ENCODE measurements around the gene BACE2. TPM values are rescaled to one million over a fixed set of nuclear protein-coding genes. Genes with fewer than 3 reads are reported as not detected.
"Not testable (repeated sequence)": the region's sequence is repeated elsewhere in the genome, so short reads cannot be mapped to it uniquely, and the experiment has no call there.

Gene BACE2
- total RNA-seq, 6 experiments from 2014 or later = 4.3 to 7.9 (median 5.4) TPM

DNA sequence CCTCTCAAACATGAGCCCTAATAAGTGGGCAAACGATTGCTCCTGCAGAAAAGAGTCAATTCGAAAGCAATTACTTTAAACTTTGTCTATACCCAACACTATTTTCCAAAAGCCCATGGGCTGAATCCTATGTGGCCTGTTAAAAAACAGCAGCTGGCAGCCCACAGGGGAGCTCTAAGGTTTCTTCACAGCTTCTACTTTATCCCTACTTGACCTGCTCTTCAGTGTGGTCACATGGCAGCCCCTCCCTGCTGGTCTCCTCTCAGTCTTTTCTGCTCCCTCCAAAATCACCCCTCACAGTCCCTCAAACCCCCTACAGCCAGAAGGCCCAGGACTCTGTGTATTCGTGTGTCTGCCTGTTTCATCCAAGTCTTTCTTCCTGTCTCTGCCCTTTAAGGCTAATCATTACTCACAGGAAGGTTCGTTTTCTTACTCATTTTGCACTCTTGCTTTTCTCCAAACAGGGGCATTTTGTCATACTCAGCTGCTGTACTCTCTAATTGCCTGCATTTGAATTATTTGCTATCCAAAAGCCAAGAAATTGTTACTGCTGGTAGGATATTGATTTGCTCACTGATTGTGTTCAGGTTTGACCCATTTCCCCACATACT, 86.2 kb downstream of the BACE2 start:
- WGBS (ENCODE audit: insufficient coverage, low coverage, low lambda C conversion rate, missing lambda C conversion rate) = 34% methylated on average over 4 of the region's 4 CpGs
- intact Hi-C loops (cut with DNase I) = no loop called here
- H3K36me3 ChIP-seq = no peaks in the 10 kb centered on the region

DNA sequence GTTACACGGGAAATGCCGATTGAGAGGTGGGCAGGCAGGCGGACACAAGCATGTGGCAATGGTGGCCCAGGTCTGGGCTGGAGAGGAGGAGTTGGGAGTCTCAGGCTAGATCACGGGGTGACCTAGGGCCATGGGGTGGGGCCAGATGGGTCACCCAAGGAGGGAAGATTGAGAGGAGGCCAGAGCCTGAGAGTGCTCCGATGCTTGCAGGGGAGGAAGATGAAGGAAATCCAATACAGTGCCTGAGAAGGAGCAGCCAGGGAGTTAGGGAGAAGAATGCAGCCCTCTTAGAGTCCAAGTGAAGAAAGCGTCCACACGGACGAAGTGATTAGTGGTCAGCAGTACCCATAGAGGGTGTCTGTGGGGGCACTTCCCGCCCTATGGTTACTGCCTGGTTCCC, 87.2 kb downstream of the BACE2 start:
- Histone ChIP-seq H3K36me3 (no peaks in the 10 kb centered on the region), H3K4me1 (no peaks in the 10 kb centered on the region), H3K27me3 (no peaks in the 10 kb centered on the region), H3K27ac (no peak overlapping the region), H3K9me3 (no peaks in the 10 kb centered on the region), H3K4me3 (no peak overlapping the region)
- ATAC-seq (no peak), DNase-seq (no peak)
- TF ChIP-seq, protein P1, sequence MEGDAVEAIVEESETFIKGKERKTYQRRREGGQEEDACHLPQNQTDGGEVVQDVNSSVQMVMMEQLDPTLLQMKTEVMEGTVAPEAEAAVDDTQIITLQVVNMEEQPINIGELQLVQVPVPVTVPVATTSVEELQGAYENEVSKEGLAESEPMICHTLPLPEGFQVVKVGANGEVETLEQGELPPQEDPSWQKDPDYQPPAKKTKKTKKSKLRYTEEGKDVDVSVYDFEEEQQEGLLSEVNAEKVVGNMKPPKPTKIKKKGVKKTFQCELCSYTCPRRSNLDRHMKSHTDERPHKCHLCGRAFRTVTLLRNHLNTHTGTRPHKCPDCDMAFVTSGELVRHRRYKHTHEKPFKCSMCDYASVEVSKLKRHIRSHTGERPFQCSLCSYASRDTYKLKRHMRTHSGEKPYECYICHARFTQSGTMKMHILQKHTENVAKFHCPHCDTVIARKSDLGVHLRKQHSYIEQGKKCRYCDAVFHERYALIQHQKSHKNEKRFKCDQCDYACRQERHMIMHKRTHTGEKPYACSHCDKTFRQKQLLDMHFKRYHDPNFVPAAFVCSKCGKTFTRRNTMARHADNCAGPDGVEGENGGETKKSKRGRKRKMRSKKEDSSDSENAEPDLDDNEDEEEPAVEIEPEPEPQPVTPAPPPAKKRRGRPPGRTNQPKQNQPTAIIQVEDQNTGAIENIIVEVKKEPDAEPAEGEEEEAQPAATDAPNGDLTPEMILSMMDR (IDR thresholded peaks at IDR 0.05) = no peak
- no peak for TF ChIP-seq POLR2A (IDR thresholded peaks at IDR 0.05)
- intact Hi-C loops (cut with DNase I) = no loop called here
- 68% methylated on average over 5 of the region's 9 CpGs for WGBS (ENCODE audit: insufficient coverage, low coverage, low lambda C conversion rate, missing lambda C conversion rate)

More for the DNA sequence above, 86.2 kb downstream of the BACE2 start:
- DNase-seq (no peak), ATAC-seq (no peak)
- no peaks in the 10 kb centered on the region for H3K9me3 ChIP-seq
- H3K27me3 ChIP-seq = no peaks in the 10 kb centered on the region
- TF ChIP-seq, protein P1 (IDR thresholded peaks at IDR 0.05) = no peak
- no peak for TF ChIP-seq POLR2A (IDR thresholded peaks at IDR 0.05)
- no peak overlapping the region for H3K4me3 ChIP-seq
- no peak overlapping the region for H3K27ac ChIP-seq
- H3K4me1 ChIP-seq = no peaks in the 10 kb centered on the region

DNA sequence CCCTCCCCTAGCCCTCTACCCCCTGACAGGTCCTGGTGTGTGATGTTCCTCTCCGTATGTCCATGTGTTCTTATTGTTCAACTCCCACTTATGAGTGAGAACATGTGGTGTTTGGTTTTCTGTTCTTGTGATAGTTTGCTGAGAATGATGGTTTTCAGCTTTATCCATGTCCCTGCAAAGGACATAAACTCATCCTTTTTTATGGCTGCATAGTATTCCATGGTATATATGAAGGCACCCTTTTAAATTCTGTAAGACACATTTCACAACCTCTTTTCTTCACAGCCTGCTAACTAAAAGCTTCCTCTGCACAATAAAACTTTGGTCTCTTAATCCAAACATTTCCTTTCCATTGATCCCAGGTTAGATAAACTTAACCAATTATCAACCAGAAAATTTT, 88.3 kb downstream of the BACE2 start:
- H3K27me3 ChIP-seq; DNase-seq; H3K27ac ChIP-seq; H3K4me1 ChIP-seq; H3K9me3 ChIP-seq; ATAC-seq; intact Hi-C loops (cut with DNase I); H3K4me3 ChIP-seq; H3K36me3 ChIP-seq: not testable (repeated sequence)
- WGBS (ENCODE audit: insufficient coverage, low coverage, low lambda C conversion rate, missing lambda C conversion rate) = 83% methylated on average over 1 of the region's 1 CpG

DNA sequence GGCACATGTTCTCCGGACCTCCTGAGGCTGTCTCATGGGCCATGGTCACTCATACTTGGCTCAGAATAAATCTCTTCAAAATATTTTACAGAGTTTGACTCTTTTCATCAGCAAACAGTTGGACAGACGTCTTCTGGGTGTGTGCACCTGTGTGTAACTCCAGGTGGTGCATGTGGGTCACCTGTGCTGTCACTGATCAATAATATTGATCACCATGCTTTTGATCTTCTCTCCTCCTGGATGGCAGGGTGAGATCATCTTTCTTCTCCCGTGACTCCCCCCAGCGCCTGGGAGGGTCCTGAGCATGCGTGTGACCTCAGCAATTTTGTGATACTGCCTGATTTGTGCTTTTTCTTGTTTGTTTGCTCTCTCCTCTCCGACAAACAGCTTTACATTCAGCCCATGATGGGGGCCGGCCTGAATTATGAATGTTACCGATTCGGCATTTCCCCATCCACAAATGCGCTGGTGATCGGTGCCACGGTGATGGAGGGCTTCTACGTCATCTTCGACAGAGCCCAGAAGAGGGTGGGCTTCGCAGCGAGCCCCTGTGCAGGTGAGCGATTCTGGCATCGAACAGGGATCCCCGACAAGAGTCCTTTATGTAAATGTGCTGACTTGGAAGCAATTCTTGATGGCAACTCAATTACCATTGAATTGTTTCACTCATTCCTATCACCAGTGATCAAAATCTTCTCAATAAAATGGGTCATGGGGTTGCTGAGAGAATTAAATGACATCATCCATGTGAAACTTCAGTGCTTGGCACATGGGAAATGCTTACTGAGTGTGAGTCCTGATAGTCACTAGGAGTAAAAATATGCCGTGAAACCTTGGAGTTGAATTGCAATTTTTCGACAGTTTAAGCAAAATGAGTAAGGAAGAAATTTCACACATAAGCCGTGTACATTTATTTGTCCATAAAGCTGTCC, 89.1 kb downstream of the BACE2 start:
- no peaks in the 10 kb centered on the region for H3K9me3 ChIP-seq
- H3K4me3 ChIP-seq = no peak overlapping the region
- DNase-seq (no peak), ATAC-seq (no peak)
- H3K36me3 ChIP-seq = no peaks in the 10 kb centered on the region
- H3K27me3 ChIP-seq = no peaks in the 10 kb centered on the region
- no peaks in the 10 kb centered on the region for H3K4me1 ChIP-seq
- no peak overlapping the region for H3K27ac ChIP-seq
- TF ChIP-seq, protein P1 (IDR thresholded peaks at IDR 0.05) = no peak
- intact Hi-C loops (cut with DNase I) = no loop called here
- WGBS (ENCODE audit: insufficient coverage, low coverage, low lambda C conversion rate, missing lambda C conversion rate) = 82% methylated on average over 21 of the region's 22 CpGs

DNA sequence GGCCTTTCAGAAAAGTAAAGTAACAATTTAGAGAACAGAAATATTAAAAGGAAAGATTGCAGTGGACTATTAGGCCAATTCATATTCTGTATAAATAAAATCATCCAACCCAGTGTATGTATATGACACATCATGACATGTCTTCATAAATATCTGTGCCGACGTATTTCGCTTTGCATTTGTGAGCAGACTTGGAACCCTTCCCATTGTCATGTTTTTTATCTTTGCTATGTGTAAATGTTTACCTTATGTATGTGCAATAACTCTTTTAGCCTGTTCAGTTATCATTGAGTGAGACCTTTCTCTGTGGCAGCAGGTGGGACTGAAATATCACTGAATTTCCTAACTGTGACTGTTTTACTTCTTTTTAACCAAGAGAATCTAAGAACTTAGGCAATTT, 90.7 kb downstream of the BACE2 start:
- intact Hi-C loops (cut with DNase I) = no loop called here
- 47% methylated on average over 3 of the region's 3 CpGs for WGBS (ENCODE audit: insufficient coverage, low coverage, low lambda C conversion rate, missing lambda C conversion rate)
- H3K36me3 ChIP-seq = no peaks in the 10 kb centered on the region
- H3K4me1 ChIP-seq = no peaks in the 10 kb centered on the region
- no peaks in the 10 kb centered on the region for H3K9me3 ChIP-seq
- TF ChIP-seq POLR2A (IDR thresholded peaks at IDR 0.05) = no peak
- TF ChIP-seq, protein P1 (IDR thresholded peaks at IDR 0.05) = no peak
- no peak for DNase-seq
- ATAC-seq = no peak
- no peak overlapping the region for H3K4me3 ChIP-seq
- no peaks in the 10 kb centered on the region for H3K27me3 ChIP-seq
- no peak overlapping the region for H3K27ac ChIP-seq

Data from right lobe of liver (tissue), 6 donors.